H1 (cell line): ENCODE results near the gene CCL22. TPM values are rescaled to one million over a fixed set of nuclear protein-coding genes. Genes with fewer than 3 reads are reported as not detected.

Experiments used
- CTCF ChIA-PET: fragments of 300-600 bp; sonication (Branson Sonifier 250); formaldehyde crosslinking; loops from one replicate; lab custom pipeline; 2021; ENCODE audit not compliant: partially characterized antibody; lab: Charles Lee
- POLR2A ChIA-PET: fragments of 300-600 bp; sonication (Branson Sonifier 250); formaldehyde crosslinking; loops from one replicate; lab custom pipeline; 2021; ENCODE audit warnings: inconsistent platforms; ENCODE audit not compliant: partially characterized antibody; lab: Charles Lee
- DNase-seq, 2 experiments: peaks; one replicate each; pipeline versions ENCODE4 v3.0.0 to v3.0.0-alpha.2; 2010 to 2022; ENCODE audit warnings: low spot score in 2 of 2, low read depth in 1 of 2, mixed read lengths in 1 of 2
- FAIRE-seq: peaks from 2 replicates; lab custom pipeline; 2011; peaks lifted over from hg19 to GRCh38; lab: Jason Lieb, UNC
- H2AFZ ChIP-seq: 2 replicates; pipeline ENCODE4 v1.8.1; 2012; ENCODE audit warnings: low read length, inconsistent platforms
- H2AK5ac ChIP-seq: 2 replicates; pipeline ENCODE4 v1.6.1; 2013; ENCODE audit warnings: low read depth, low read length
- H2BK120ac ChIP-seq: replicated peaks from 2 replicates; pipeline ENCODE3; 2013; ENCODE audit warnings: low read depth, low read length, inconsistent platforms
- H2BK12ac ChIP-seq: 2 replicates; pipeline ENCODE4 v1.6.1; 2013; ENCODE audit warnings: low read depth, low read length
- H2BK15ac ChIP-seq: 2 replicates; pipeline ENCODE4 v1.6.1; 2013; ENCODE audit warnings: low read length
- H2BK20ac ChIP-seq: 2 replicates; pipeline ENCODE4 v1.6.1; 2013; ENCODE audit warnings: low read length
- H2BK5ac ChIP-seq: 2 replicates; pipeline ENCODE4 v1.6.1; 2013; ENCODE audit warnings: low read depth, low read length
- H3K14ac ChIP-seq: 2 replicates; pipeline ENCODE4 v1.6.1; 2013; ENCODE audit warnings: inconsistent platforms; ENCODE audit not compliant: insufficient read length
- H3K18ac ChIP-seq: 2 replicates; pipeline ENCODE4 v1.6.1; 2013; ENCODE audit warnings: low read length; ENCODE audit errors: extremely low read depth
- H3K23ac ChIP-seq: 2 replicates; pipeline ENCODE4 v1.6.1; 2013; ENCODE audit warnings: inconsistent platforms; ENCODE audit not compliant: insufficient read length
- H3K23me2 ChIP-seq: 2 replicates; pipeline ENCODE4 v1.6.1; 2013; ENCODE audit warnings: low read depth, low read length
- H3K27ac ChIP-seq: 2 replicates; pipeline ENCODE4 v1.6.1; 2011; ENCODE audit warnings: low read depth, low read length, inconsistent platforms
- H3K27me3 ChIP-seq, 4 experiments: replicated peaks in 1 of 4; 1 replicate in 1 of 4; 2 replicates in 3 of 4; pipeline versions ENCODE4 v1.6.1 to v1.8.1; 2011 to 2013; ENCODE audit warnings: low read length in 3 of 4, mild to moderate bottlenecking in 3 of 4, inconsistent platforms in 2 of 4, mixed read lengths in 2 of 4, moderate library complexity in 1 of 4; ENCODE audit not compliant: control insufficient read depth in 3 of 4, insufficient read depth in 3 of 4; ENCODE audit errors: extremely low read depth in 1 of 4
- H3K36me3 ChIP-seq, 4 experiments: 2 replicates each; pipeline versions ENCODE4 v1.6.1 to v1.8.1; 2011 to 2013; ENCODE audit warnings: mild to moderate bottlenecking in 4 of 4, low read length in 3 of 4, moderate library complexity in 2 of 4, control low read depth in 1 of 4, inconsistent platforms in 1 of 4; ENCODE audit not compliant: insufficient read depth in 4 of 4, control insufficient read depth in 2 of 4
- H3K4ac ChIP-seq: replicated peaks from 2 replicates; pipeline ENCODE3; 2013; ENCODE audit warnings: low read length, low read depth, mixed read lengths, inconsistent platforms; ENCODE audit not compliant: insufficient read length
- H3K4me1 ChIP-seq, 4 experiments: replicated peaks in 1 of 4; 1 replicate in 1 of 4; 2 replicates in 3 of 4; pipeline versions ENCODE4 v1.6.1 to v1.8.1; 2011 to 2013; ENCODE audit warnings: low read length in 3 of 4, inconsistent platforms in 2 of 4, mixed read lengths in 1 of 4; ENCODE audit not compliant: insufficient read depth in 4 of 4, control insufficient read depth in 3 of 4
- H3K4me2 ChIP-seq, 2 experiments: 2 replicates each; pipeline versions ENCODE4 v1.6.1 to v1.8.1; 2011 to 2013; ENCODE audit warnings: low read depth in 2 of 2, low read length in 2 of 2, control low read depth in 1 of 2, inconsistent platforms in 1 of 2, mild to moderate bottlenecking in 1 of 2; ENCODE audit not compliant: insufficient read depth in 1 of 2
- H3K4me3 ChIP-seq, 4 experiments: fragments of 200-600, 300-600 bp in 1 of 4; sonication (generic), shearing (Covaris generic), sonication (Bioruptor Twin) in 1 of 4; 2 replicates each; pipeline versions ENCODE4 v1.5.1 to v1.8.1; 2011 to 2016; ENCODE audit warnings: low read length in 4 of 4, low read depth in 3 of 4, control low read depth in 2 of 4, inconsistent platforms in 2 of 4, mild to moderate bottlenecking in 2 of 4, mixed read lengths in 1 of 4, moderate library complexity in 1 of 4; ENCODE audit not compliant: insufficient read depth in 2 of 4; ENCODE audit errors: extremely low read depth in 1 of 4
- H3K56ac ChIP-seq: replicated peaks from 2 replicates; pipeline ENCODE3; 2013; ENCODE audit warnings: low read depth, mild to moderate bottlenecking, mixed read lengths, low read length, inconsistent platforms; ENCODE audit not compliant: insufficient read length
- H3K79me1 ChIP-seq: 2 replicates; pipeline ENCODE4 v1.6.1; 2013; ENCODE audit warnings: low read depth, low read length, control low read depth
- H3K79me2 ChIP-seq, 2 experiments: 2 replicates each; pipeline versions ENCODE4 v1.6.1 to v1.8.1; 2012 to 2013; ENCODE audit warnings: low read length in 2 of 2, mild to moderate bottlenecking in 2 of 2, inconsistent platforms in 1 of 2; ENCODE audit not compliant: insufficient read depth in 2 of 2, control insufficient read depth in 1 of 2
- H3K9ac ChIP-seq, 4 experiments: replicated peaks in 1 of 4; 1 replicate in 1 of 4; 2 replicates in 3 of 4; pipeline versions ENCODE4 v1.6.1 to v1.8.1; 2011 to 2013; ENCODE audit warnings: low read depth in 3 of 4, low read length in 3 of 4, control low read depth in 2 of 4, mild to moderate bottlenecking in 2 of 4, moderate library complexity in 2 of 4, inconsistent platforms in 1 of 4; ENCODE audit errors: extremely low read depth in 1 of 4
- H3K9me3 ChIP-seq, 2 experiments: 2 replicates each; pipeline versions ENCODE4 v1.6.1 to v1.8.1; 2012 to 2013; ENCODE audit warnings: mild to moderate bottlenecking in 2 of 2, moderate library complexity in 2 of 2, control low read depth in 1 of 2, inconsistent platforms in 1 of 2, low read depth in 1 of 2, low read length in 1 of 2, mixed read lengths in 1 of 2; ENCODE audit not compliant: insufficient read depth in 2 of 2
- H4K20me1 ChIP-seq, 2 experiments: replicated peaks in 1 of 2; 2 replicates each; pipeline versions ENCODE3 to v1.8.1; 2011 to 2013; ENCODE audit warnings: inconsistent platforms in 2 of 2, low read length in 2 of 2, mild to moderate bottlenecking in 1 of 2; ENCODE audit not compliant: insufficient read depth in 2 of 2, control insufficient read depth in 1 of 2
- H4K5ac ChIP-seq: 2 replicates; pipeline ENCODE4 v1.6.1; 2013; ENCODE audit warnings: low read length, low read depth, mixed read lengths, inconsistent platforms; ENCODE audit not compliant: insufficient read length
- H4K8ac ChIP-seq: 2 replicates; pipeline ENCODE4 v1.8.0; 2013; ENCODE audit warnings: mild to moderate bottlenecking, moderate library complexity, low read length, inconsistent platforms; ENCODE audit not compliant: insufficient read depth; ENCODE audit errors: extremely low read depth
- H4K91ac ChIP-seq: replicated peaks from 2 replicates; pipeline ENCODE3; 2013; ENCODE audit warnings: low read length, mixed read lengths, inconsistent platforms; ENCODE audit not compliant: insufficient read length
- CHD2 ChIP-seq: IDR thresholded peaks from 2 replicates; pipeline ENCODE4 v1.6.1; 2012; ENCODE audit warnings: low read length, improper control_type of control experiment
- EGR1 ChIP-seq: IDR thresholded peaks from 2 replicates; pipeline ENCODE4 v1.6.1; 2011; ENCODE audit warnings: low read depth, low read length, borderline replicate concordance
- EP300 ChIP-seq, 2 experiments: IDR thresholded peaks; 1 replicate in 1 of 2; 2 replicates in 1 of 2; pipeline ENCODE4 v1.6.1; 2011 to 2012; ENCODE audit warnings: low read depth in 2 of 2, low read length in 2 of 2, mild to moderate bottlenecking in 2 of 2, borderline replicate concordance in 1 of 2, inconsistent platforms in 1 of 2, moderate library complexity in 1 of 2
- KDM1A ChIP-seq: fragments of 200-600, 300-600 bp; sonication (generic); IDR thresholded peaks from 2 replicates; pipeline ENCODE4 v1.7.1; 2016; ENCODE audit warnings: mild to moderate bottlenecking, low read length, borderline replicate concordance
- NANOG ChIP-seq: IDR thresholded peaks from 2 replicates; pipeline ENCODE4 v1.6.1; 2011; ENCODE audit warnings: low read length, low read depth, mild to moderate bottlenecking, inconsistent platforms; ENCODE audit not compliant: insufficient read depth, poor library complexity, severe bottlenecking
- SP4 ChIP-seq: IDR thresholded peaks from 2 replicates; pipeline ENCODE4 v1.6.1; 2012; ENCODE audit warnings: low read length, inconsistent platforms
- SRF ChIP-seq: IDR thresholded peaks from 2 replicates; pipeline ENCODE4 v1.6.1; 2011; ENCODE audit warnings: mild to moderate bottlenecking, low read depth, low read length, moderate library complexity
- TAF7 ChIP-seq: optimal IDR thresholded peaks from 2 replicates; pipeline ENCODE3; 2011; ENCODE audit warnings: low read depth, mild to moderate bottlenecking, inconsistent platforms, low read length, moderate library complexity, borderline replicate concordance
- YY1 ChIP-seq: IDR thresholded peaks from 2 replicates; pipeline ENCODE4 v1.6.1; 2011; ENCODE audit warnings: low read depth, mild to moderate bottlenecking, low read length
- ZNF274 ChIP-seq: IDR thresholded peaks from 2 replicates; pipeline ENCODE4 v1.7.0; 2012; ENCODE audit warnings: low read length, borderline replicate concordance; ENCODE audit errors: extremely low read depth
- WGBS, 2 experiments: shearing (Covaris generic) in 1 of 2; methylation state at CpG; one replicate each; pipeline versions ENCODE4 v1.1.6 to v1.1.7; 2013 to 2015; ENCODE audit warnings: low lambda C conversion rate in 2 of 2, mixed read lengths in 2 of 2, inconsistent platforms in 1 of 2, low coverage in 1 of 2, missing lambda C conversion rate in 1 of 2; ENCODE audit not compliant: insufficient replicate concordance in 2 of 2, insufficient coverage in 1 of 2, insufficient read length in 1 of 2; ENCODE audit errors: extremely low coverage in 1 of 2, missing lambda C conversion rate in 1 of 2; 5-methylcytosine and 5-hydroxymethylcytosine counted together
- polyA plus RNA-seq, 7 experiments: library from polyadenylated mRNA; depleted of rRNA in 3 of 7; stranded (reverse) in 5 of 7; unstranded in 2 of 7; fragments of >200 nt in 5 of 7; fragments of 200-250 nt in 2 of 7; gene quantifications; 1 replicate in 5 of 7; 2 replicates in 1 of 7; 4 replicates in 1 of 7; pipeline versions ENCODE4 v1.2.1 to v1.2.3, GENCODE V29; 2011 to 2013; ENCODE audit warnings: missing spikeins in 2 of 7, mixed read lengths in 2 of 7
- total RNA-seq: library from RNA; stranded (reverse); fragmentation: NEBNext Ultra II Directional; extraction: Animal tissue kit (Norgen Biotek cat#: 25700); gene quantifications from 2 replicates; pipeline ENCODE4 v1.2.1, GENCODE V29; 2021
- TF ChIP-seq, protein P1 (sequence below): IDR thresholded peaks from 2 replicates; pipeline ENCODE4 v1.6.1; 2012; ENCODE audit warnings: inconsistent platforms
- TF ChIP-seq, protein P2 (sequence below): IDR thresholded peaks from 2 replicates; pipeline ENCODE4 v1.6.1; 2011; ENCODE audit warnings: low read depth, mild to moderate bottlenecking, low read length; ENCODE audit not compliant: insufficient read depth

The CCL22 gene
- total and polyA plus RNA-seq, 2 of the 8 experiments (the other 6 are each of a cell fraction or from before 2014, with no cell fraction given) = not detected

- peaks cover 0 to 4% of the 10 kb centered on the region in 2 experiments for H4K20me1 ChIP-seq
- DNase-seq (no peak), FAIRE-seq (no peak)
- H2AFZ ChIP-seq = no peak overlapping the region
- H3K23ac ChIP-seq = no peak overlapping the region
- H3K79me2 ChIP-seq = no peaks in the 10 kb centered on the region
- H3K56ac ChIP-seq = no peak overlapping the region
- H3K36me3 ChIP-seq = no peaks in the 10 kb centered on the region
- H3K9me3 ChIP-seq = no peaks in the 10 kb centered on the region; a peak in 1 of 4 replicates
- no peak overlapping the region for H2AK5ac ChIP-seq
- TF ChIP-seq NANOG = no peak
- TF ChIP-seq CHD2 = no peak
- no peak for TF ChIP-seq ZNF274
- no peak for TF ChIP-seq EGR1
- no peak for TF ChIP-seq SRF
- TF ChIP-seq TAF7 = no peak
- TF ChIP-seq YY1 = no peak
- TF ChIP-seq KDM1A = no peak
- TF ChIP-seq, protein P1, sequence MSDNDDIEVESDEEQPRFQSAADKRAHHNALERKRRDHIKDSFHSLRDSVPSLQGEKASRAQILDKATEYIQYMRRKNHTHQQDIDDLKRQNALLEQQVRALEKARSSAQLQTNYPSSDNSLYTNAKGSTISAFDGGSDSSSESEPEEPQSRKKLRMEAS = no peak
- TF ChIP-seq, protein P2, sequence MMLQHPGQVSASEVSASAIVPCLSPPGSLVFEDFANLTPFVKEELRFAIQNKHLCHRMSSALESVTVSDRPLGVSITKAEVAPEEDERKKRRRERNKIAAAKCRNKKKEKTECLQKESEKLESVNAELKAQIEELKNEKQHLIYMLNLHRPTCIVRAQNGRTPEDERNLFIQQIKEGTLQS = no peak
- TF ChIP-seq SP4 = no peak
- TF ChIP-seq EP300 (IDR thresholded peaks at IDR 0.05; ENCODE audit: borderline replicate concordance in 1 of 2, low read depth in 2 of 2, low read length in 2 of 2) = no peak
- H3K79me1 ChIP-seq = no peaks in the 10 kb centered on the region
- ChIA-PET POLR2A (interaction anchor here (1.8 kb wide), 1 partner anchor 12 kb away, joined by 10 read pairs; no protein-coding TSS in a partner anchor), CTCF (interaction anchor here (0.9 to 4.3 kb wide), 10 partner anchors 9 to 160 kb away, joined by 3 to 39 read pairs (median 3); partner anchors contain the start of gene ARL2BP)
- H3K4ac ChIP-seq = no peak overlapping the region
- H2BK20ac ChIP-seq = no peak overlapping the region
- no peak overlapping the region for H3K4me3 ChIP-seq
- no peak overlapping the region for H3K9ac ChIP-seq
- H4K5ac ChIP-seq = no peak overlapping the region
- no peak overlapping the region for H3K18ac ChIP-seq
- no peak overlapping the region for H2BK12ac ChIP-seq
- WGBS, 2 experiments = 95% methylated on average over 3 of the region's 3 CpGs; no CpG with 5 or more reads in 1 of the 2 experiments
- H3K4me1 ChIP-seq = no peaks in the 10 kb centered on the region
- H3K14ac ChIP-seq = no peak overlapping the region
- no peak overlapping the region for H4K91ac ChIP-seq
- no peak overlapping the region for H3K27ac ChIP-seq
- H4K8ac ChIP-seq = no peak overlapping the region
- no peak overlapping the region for H2BK15ac ChIP-seq
- H3K23me2 ChIP-seq = peaks cover 9% of the 10 kb centered on the region; the same call in 1 of the 2 replicates
- H3K4me2 ChIP-seq = no peak overlapping the region
- no peak overlapping the region for H2BK5ac ChIP-seq
- no peaks in the 10 kb centered on the region for H3K27me3 ChIP-seq
- no peak overlapping the region for H2BK120ac ChIP-seq
These were observed 46.5 kb downstream of the CCL22 start for GRCh38 chr16:57405097-57405496.
